A673 (cell line): Measurements from ENCODE around the gene VSTM2L. TPM values are rescaled to one million over a fixed set of nuclear protein-coding genes. Genes with fewer than 3 reads are reported as not detected.
A peak's percentile ranks its signal among the peaks of the same experiment; 100 is the strongest.

ENCODE experiments used
- BruUV-seq: library from RNA; stranded (reverse); fragments of 400-500 nt; replicated peaks from 2 replicates; lab custom pipeline; 2021; lab: Mats Ljungman, UMichigan
- CTCF ChIA-PET: fragments of 300-600 bp; sonication (Branson Sonifier 250); formaldehyde crosslinking; loops from one replicate; lab custom pipeline; 2022; ENCODE audit warnings: antibody characterized with exemption; lab: Charles Lee
- POLR2A ChIA-PET: fragments of 300-600 bp; sonication (Branson Sonifier 250); formaldehyde crosslinking; loops from one replicate; lab custom pipeline; 2022; ENCODE audit warnings: antibody characterized with exemption; ENCODE audit not compliant: low non-redundant PET; lab: Charles Lee
- DNase-seq: peaks from one replicate; pipeline ENCODE4 v3.0.0-alpha.2; 2015; ENCODE audit warnings: low spot score
- H3K27ac ChIP-seq: fragments of 200-600 bp; sonication (generic); 2 replicates; pipeline ENCODE4 v1.5.1; 2016; ENCODE audit warnings: mixed run types, low read depth, mild to moderate bottlenecking, mixed read lengths, antibody characterized with exemption, low read length; ENCODE audit not compliant: poor library complexity, severe bottlenecking
- H3K27me3 ChIP-seq: fragments of 200-600 bp; sonication (generic); replicated peaks from 2 replicates; pipeline ENCODE4 v1.6.1; 2017; ENCODE audit warnings: mixed run types, low read depth, mild to moderate bottlenecking, mixed read lengths, antibody characterized with exemption, low read length; ENCODE audit not compliant: insufficient read depth, poor library complexity
- H3K36me3 ChIP-seq: fragments of 200-600 bp; sonication (generic); 2 replicates; pipeline ENCODE4 v1.6.1; 2016; ENCODE audit warnings: mixed run types, mild to moderate bottlenecking, mixed read lengths, antibody characterized with exemption, low read length; ENCODE audit not compliant: insufficient read depth, poor library complexity, severe bottlenecking
- H3K4me1 ChIP-seq: fragments of 200-600 bp; sonication (generic); 2 replicates; pipeline ENCODE4 v1.6.1; 2017; ENCODE audit warnings: mixed run types, mild to moderate bottlenecking, mixed read lengths, antibody characterized with exemption, low read length; ENCODE audit not compliant: insufficient read depth, poor library complexity, severe bottlenecking
- H3K4me3 ChIP-seq: fragments of 200-600 bp; sonication (generic); 2 replicates; pipeline ENCODE4 v1.5.1; 2016; ENCODE audit warnings: low read depth, mixed run types, mild to moderate bottlenecking, mixed read lengths, low read length; ENCODE audit not compliant: poor library complexity, severe bottlenecking
- H3K9me3 ChIP-seq: fragments of 200-600 bp; sonication (generic); 2 replicates; pipeline ENCODE4 v1.6.1; 2016; ENCODE audit warnings: mixed run types, low read depth, mild to moderate bottlenecking, mixed read lengths, antibody characterized with exemption, low read length; ENCODE audit not compliant: poor library complexity, severe bottlenecking
- CTCF ChIP-seq: fragments of 300-800, 200-600 bp; sonication (generic); conservative IDR thresholded peaks from 2 replicates; pipeline ENCODE4 v1.5.1; 2017; ENCODE audit warnings: low read depth, mild to moderate bottlenecking, antibody characterized with exemption, low read length, moderate library complexity, mixed read lengths
- EZH2 ChIP-seq: fragments of 200-600 bp; sonication (generic); IDR thresholded peaks from 2 replicates; pipeline ENCODE4 v1.6.1; 2017; ENCODE audit warnings: borderline replicate concordance, low read depth, mild to moderate bottlenecking, mixed read lengths, antibody characterized with exemption, low read length; ENCODE audit not compliant: poor library complexity, severe bottlenecking
- intact Hi-C: fragments of 100-400 bp; cut with micrococcal nuclease; formaldehyde crosslinking; loops from one replicate; pipeline ENCODE4 v1.10.0; 2022; ENCODE audit not compliant: unreplicated experiment
- total RNA-seq: library from RNA; stranded (reverse); gene quantifications from 2 replicates; pipeline ENCODE4 v1.2.3, GENCODE V29; 2021

The VSTM2L gene
- total RNA-seq, 1 experiment from 2014 or later, result 23.3 TPM

GRCh38 chr20:37896932-37897548 is 5.9 kb upstream of the VSTM2L start:
- Histone ChIP-seq H3K27me3 (no peaks in the 10 kb centered on the region), H3K9me3 (no peaks in the 10 kb centered on the region), H3K36me3 (no peaks in the 10 kb centered on the region), H3K4me1 (peaks cover 48% of the 10 kb centered on the region), H3K4me3 (no peak overlapping the region), H3K27ac (peak overlapping the region; percentile 44)
- CTCF ChIA-PET, result no interaction called here
- DNase-seq, result peak; percentile 59
- POLR2A ChIA-PET, result no interaction called here
- BruUV-seq, result no TSS peak
- intact Hi-C loops, result loop anchor here (5.0 to 10.0 kb wide), 3 partner anchors 220 to 330 kb away; no protein-coding TSS in a partner anchor
- TF ChIP-seq CTCF (peak; percentile 49), EZH2 (no peak)

DNA sequence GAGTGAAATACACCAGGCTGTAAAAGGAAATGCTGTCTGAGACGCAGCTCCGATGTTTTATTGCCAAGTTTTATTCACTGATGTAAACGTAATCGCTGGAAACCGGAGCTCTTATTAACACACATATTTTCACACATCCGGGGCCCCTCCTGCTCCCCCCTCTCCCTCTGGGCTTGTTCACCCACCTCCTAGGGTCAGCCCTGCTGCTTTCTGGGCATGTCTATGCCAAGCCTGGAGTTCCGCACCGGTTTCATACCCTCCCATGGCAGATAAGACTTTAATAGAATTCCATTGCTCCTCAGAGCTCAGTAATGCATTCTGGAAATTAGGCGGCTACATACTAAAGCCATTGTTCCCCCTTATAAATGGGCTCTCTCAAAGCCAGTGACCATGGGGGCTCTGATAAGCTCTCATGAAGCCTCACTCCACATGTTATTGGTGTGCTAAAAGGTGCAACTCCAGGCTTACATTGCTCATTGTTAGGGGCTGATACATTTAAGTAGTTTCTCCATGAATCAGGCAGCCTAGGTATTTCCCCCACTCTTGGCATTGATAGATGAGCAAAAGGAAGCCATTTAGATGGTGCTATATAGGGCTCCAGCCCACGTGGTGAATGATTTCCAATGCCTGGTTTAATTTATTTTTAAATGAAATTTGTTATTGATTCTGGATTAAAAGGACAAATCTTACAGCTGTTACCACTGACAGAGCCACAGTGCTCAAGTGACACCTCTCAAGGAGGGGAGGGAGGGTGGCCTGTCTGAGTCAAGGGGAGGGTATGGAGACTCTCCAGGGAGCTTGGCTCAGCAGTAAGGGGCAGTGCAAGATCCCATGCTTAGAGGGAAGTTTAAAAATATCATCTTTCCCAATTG is 4.5 kb upstream of the VSTM2L start:
- Histone ChIP-seq H3K4me3 (peak overlapping the region; percentile 9), H3K27me3 (no peaks in the 10 kb centered on the region), H3K27ac (peak overlapping the region; percentile 44), H3K9me3 (no peaks in the 10 kb centered on the region), H3K4me1 (peaks cover 48% of the 10 kb centered on the region), H3K36me3 (no peaks in the 10 kb centered on the region)
- DNase-seq, result peak; percentile 74
- intact Hi-C loops, result loop anchor here (5.0 to 10.0 kb wide), 3 partner anchors 221 to 331 kb away; no protein-coding TSS in a partner anchor
- no peak for TF ChIP-seq EZH2
- TF ChIP-seq CTCF, result no peak
- no TSS peak for BruUV-seq
- ChIA-PET POLR2A (no interaction called here), CTCF (interaction anchor here (0.6 to 1.3 kb wide), 3 partner anchors 9 to 95 kb away, joined by 3 to 4 read pairs (median 4); no protein-coding TSS in a partner anchor)

DNA sequence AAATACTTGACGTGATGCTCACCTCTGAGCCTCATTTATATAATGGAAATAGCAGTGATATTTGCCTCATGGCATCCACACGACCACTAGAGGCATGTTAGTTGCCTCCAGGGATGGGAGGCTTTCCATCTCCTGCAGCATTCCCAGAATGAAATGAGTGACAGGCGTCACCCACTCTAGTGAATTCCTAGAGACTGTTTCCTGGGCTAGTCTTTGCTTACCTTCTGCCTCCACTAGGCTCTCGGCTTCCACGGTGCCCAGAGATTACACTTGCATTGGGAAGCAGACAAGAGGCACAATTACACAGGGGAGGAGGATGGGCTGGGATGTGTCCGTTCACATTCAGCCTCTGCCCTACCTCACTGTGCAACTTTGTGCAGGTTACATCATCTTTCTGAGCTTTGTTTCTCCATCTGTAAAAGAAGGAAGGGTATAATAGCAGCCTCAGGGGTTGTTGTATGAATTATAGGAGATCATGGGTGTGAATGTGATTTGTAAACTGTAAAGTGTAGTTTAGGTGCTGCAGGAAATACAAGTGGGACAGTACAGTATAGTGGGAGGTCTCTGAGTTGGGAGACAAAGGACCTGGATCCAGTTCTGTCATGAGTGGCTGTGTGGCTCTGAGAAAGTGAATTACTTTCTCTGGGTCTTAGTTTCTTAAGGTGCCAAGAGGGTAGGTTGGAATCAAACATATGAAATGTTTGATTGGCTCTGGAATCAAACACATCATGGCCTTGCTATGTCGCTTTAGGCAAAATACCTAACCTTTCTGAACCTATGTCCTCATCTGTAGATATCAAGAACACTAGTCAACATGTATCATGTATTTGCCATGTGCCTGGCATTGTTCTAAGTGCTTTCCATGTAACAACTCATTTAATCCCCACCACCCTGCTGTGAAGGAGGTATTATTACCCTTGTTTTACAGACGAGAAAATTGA is 3.6 kb upstream of the VSTM2L start:
- CTCF ChIA-PET, result no interaction called here
- BruUV-seq, result no TSS peak

More for the DNA sequence above, 3.6 kb upstream of the VSTM2L start:
- Histone ChIP-seq H3K27ac (no peak overlapping the region), H3K4me1 (peaks cover 52% of the 10 kb centered on the region), H3K4me3 (no peak overlapping the region), H3K9me3 (no peaks in the 10 kb centered on the region), H3K36me3 (no peaks in the 10 kb centered on the region), H3K27me3 (no peaks in the 10 kb centered on the region)
- DNase-seq, result no peak
- POLR2A ChIA-PET, result no interaction called here
- TF ChIP-seq EZH2 (no peak), CTCF (peak; percentile 27; the same call in 1 of the 2 replicates)
- intact Hi-C loops, result loop anchor here (5.0 to 10.0 kb wide), 3 partner anchors 222 to 332 kb away; no protein-coding TSS in a partner anchor
